Epithelial cell of esophagus (primary cell): Measurements from ENCODE around the gene SET.
A peak's percentile ranks its signal among the peaks of the same experiment; 100 is the strongest.
"Not testable (repeated sequence)": the region's sequence is repeated elsewhere in the genome, so short reads cannot be mapped to it uniquely, and the experiment has no call there.

Experiments used
- DNase-seq: peaks from one replicate; pipeline ENCODE4 v3.0.0; 2010; ENCODE audit warnings: low read depth
- H3K4me3 ChIP-seq: 2 replicates; pipeline ENCODE4 v1.5.1; 2011; ENCODE audit warnings: mild to moderate bottlenecking, low read length, control low read depth
- CTCF ChIP-seq: IDR thresholded peaks from 2 replicates; pipeline ENCODE4 v1.5.1; 2011; ENCODE audit warnings: low read depth, mild to moderate bottlenecking, low read length, control low read depth, inconsistent platforms; ENCODE audit not compliant: insufficient read depth; ENCODE audit errors: missing control alignments

SET gene

GRCh38 chr9:128688501-128689292, at the start of gene SET:
Gene SET, plus strand, starts transcription at chr9:128689222. Its CDS starts 361 bp downstream, at chr9:128689583.
- peak within 1 kb of the TSS; percentile 81 for H3K4me3 ChIP-seq
- peak; percentile 93 for DNase-seq
- TF ChIP-seq CTCF, result no peak

GRCh38 chr9:128640603-128641002, 48.4 kb upstream of the SET start:
- no peak for TF ChIP-seq CTCF
- DNase-seq, result no peak
- no peak overlapping the region for H3K4me3 ChIP-seq

- no peak for TF ChIP-seq CTCF
- no peak overlapping the region for H3K4me3 ChIP-seq
These were observed 46.3 kb upstream of the SET start for GRCh38 chr9:128642675-128643245.

GRCh38 chr9:128643519-128644300, 45.3 kb upstream of the SET start:
- TF ChIP-seq CTCF, result no peak
- DNase-seq, result peak; percentile 34
- H3K4me3 ChIP-seq, result no peak overlapping the region

More at GRCh38 chr9:128642675-128643245, 46.3 kb upstream of the SET start:
- peak; percentile 58 for DNase-seq

- DNase-seq, result peak; percentile 35
- not testable (repeated sequence) for H3K4me3 ChIP-seq
These were observed 40.8 kb upstream of the SET start for GRCh38 chr9:128648206-128648605.

GRCh38 chr9:128651798-128652197, 37.2 kb upstream of the SET start:
- no peak for DNase-seq
- TF ChIP-seq CTCF, result no peak
- no peak overlapping the region for H3K4me3 ChIP-seq

GRCh38 chr9:128653908-128654307, 35.1 kb upstream of the SET start:
- no peak for DNase-seq
- TF ChIP-seq CTCF, result no peak
- H3K4me3 ChIP-seq, result no peak overlapping the region
